ENCODE results near the gene GLYATL1. TPM values are rescaled to one million over a fixed set of nuclear protein-coding genes. Genes with fewer than 3 reads are reported as not detected.

The GLYATL1 gene
- total and polyA plus RNA-seq, 2 of the 13 experiments (the other 11 are each of a cell fraction or from before 2014, with no cell fraction given) = 0.17 TPM; not detected in 1

GRCh38 chr11:58926251-58926650 is 13.0 kb upstream of the GLYATL1 start:
- Histone ChIP-seq H3K4me3 (replicated peaks in 1 of 3; ENCODE audit: insufficient read depth in 1 of 3, low read depth in 2 of 3, low read length in 3 of 3) (no peak overlapping the region), H2AFZ (ENCODE audit: low read length) (no peak overlapping the region), H3K27ac (ENCODE audit: extremely low read length, insufficient read depth, low read length) (no peak overlapping the region), H3K9ac (ENCODE audit: insufficient read depth, low read depth, low read length) (no peak overlapping the region), H4K20me1 (ENCODE audit: insufficient read depth, low read length) (no peaks in the 10 kb centered on the region), H3K9me3 (ENCODE audit: low read length) (no peaks in the 10 kb centered on the region), H3K27me3 (ENCODE audit: control insufficient read depth in 1 of 2, insufficient read depth in 2 of 2, low read length in 2 of 2) (peaks cover 2 to 9% of the 10 kb centered on the region in 2 experiments; a peak in 3 of 5 replicates), H3K79me2 (ENCODE audit: insufficient read depth, low read length) (no peaks in the 10 kb centered on the region), H3K36me3 (replicated peaks in 1 of 2; ENCODE audit: control insufficient read depth in 1 of 2, insufficient read depth in 2 of 2, low read length in 2 of 2) (no peaks in the 10 kb centered on the region), H3K4me2 (ENCODE audit: low read depth, low read length) (no peak overlapping the region), H3K4me1 (ENCODE audit: insufficient read depth, low read length) (peaks cover 43% of the 10 kb centered on the region)
- 8% methylated on average over 5 of the region's 5 CpGs for WGBS (ENCODE audit: low lambda C conversion rate)
- intact Hi-C loops (cut with micrococcal nuclease; ENCODE audit: unreplicated experiment) = loop anchor here (10.0 kb wide), 1 partner anchor 161 kb away; no protein-coding TSS in a partner anchor
- DNase-seq (ENCODE audit: low spot score) (peak; percentile 70), FAIRE-seq (no peak), ATAC-seq (peak; percentile 91)
- CTCF ChIA-PET (ENCODE audit: low intra/inter-chr PET ratio, low total read pairs) = no interaction called here
- no TSS peak for BruUV-seq (replicated peaks)
- POLR2A ChIA-PET = no interaction called here
- in situ Hi-C loops (cut with HindIII; ENCODE audit: extremely low pct_ligation_motif_present, low pct_unique_long_range_greater_than_20kb) = no loop called here
- no peak for TF ChIP-seq ZNF33A (CRISPR knock-in tag; IDR thresholded peaks at IDR 0.05; ENCODE audit: borderline replicate concordance)
- TF ChIP-seq ZMAT5 (CRISPR knock-in tag; IDR thresholded peaks at IDR 0.05; ENCODE audit: borderline replicate concordance, low read depth) = no peak
- no peak for TF ChIP-seq ZNF34 (CRISPR knock-in tag; IDR thresholded peaks at IDR 0.05; ENCODE audit: borderline replicate concordance)
- TF ChIP-seq RORA (CRISPR knock-in tag; IDR thresholded peaks at IDR 0.05) = no peak
- TF ChIP-seq ZSCAN9 (CRISPR knock-in tag; IDR thresholded peaks at IDR 0.05; ENCODE audit: borderline replicate concordance) = no peak
- TF ChIP-seq RBFOX2 (IDR thresholded peaks at IDR 0.05; ENCODE audit: low read depth, low read length) = no peak
- TF ChIP-seq ZNF784 (CRISPR knock-in tag; IDR thresholded peaks at IDR 0.05; ENCODE audit: borderline replicate concordance) = no peak
- no peak for TF ChIP-seq ZNF350 (CRISPR knock-in tag; IDR thresholded peaks at IDR 0.05; ENCODE audit: borderline replicate concordance, low read depth)
- TF ChIP-seq ZSCAN25 (CRISPR knock-in tag; IDR thresholded peaks at IDR 0.05) = no peak
- TF ChIP-seq ZNF629 (CRISPR knock-in tag; conservative IDR thresholded peaks at IDR 0.05) = no peak
- no peak for TF ChIP-seq KDM5A (IDR thresholded peaks at IDR 0.05; ENCODE audit: borderline replicate concordance, low read length)
- TF ChIP-seq RFX1 (IDR thresholded peaks at IDR 0.05) = no peak
- no peak for TF ChIP-seq SRSF4 (IDR thresholded peaks at IDR 0.05; ENCODE audit: low read depth, low read length, poor library complexity, severe bottlenecking)
- TF ChIP-seq ZNF143 (CRISPR knock-in tag; IDR thresholded peaks at IDR 0.05) = no peak
- TF ChIP-seq SRSF1 (optimal IDR thresholded peaks at IDR 0.05; ENCODE audit: low read depth, low read length) = no peak
- peak; percentile 70; the same call in 1 of the 2 replicates for TF ChIP-seq AHDC1 (CRISPR knock-in tag; IDR thresholded peaks at IDR 0.05; ENCODE audit: borderline replicate concordance)
- TF ChIP-seq CENPT (CRISPR knock-in tag; IDR thresholded peaks at IDR 0.05; ENCODE audit: low read depth) = no peak
